Nephron (organoid): ENCODE measurements around the gene DMC1.
A peak's percentile ranks its signal among the peaks of the same experiment; 100 is the strongest.

Experiments
- H3K27ac Mint-ChIP-seq, 3 experiments: 2 replicates each; pipeline ENCODE4 v1.8.0; 2020; ENCODE audit warnings: mixed read lengths in 3 of 3, mild to moderate bottlenecking in 2 of 3, moderate library complexity in 1 of 3
- H3K27me3 Mint-ChIP-seq: 2 replicates; pipeline ENCODE4 v1.8.0; 2021; ENCODE audit warnings: low read depth, mild to moderate bottlenecking, moderate library complexity, mixed read lengths
- H3K36me3 Mint-ChIP-seq: 2 replicates; pipeline ENCODE4 v1.8.0; 2020; ENCODE audit warnings: low read depth, mixed read lengths
- H3K4me1 Mint-ChIP-seq: 2 replicates; pipeline ENCODE4 v1.8.0; 2020; ENCODE audit warnings: mixed read lengths
- H3K4me3 Mint-ChIP-seq, 3 experiments: 2 replicates each; pipeline ENCODE4 v1.8.0; 2020; ENCODE audit warnings: mild to moderate bottlenecking in 3 of 3, mixed read lengths in 3 of 3, moderate library complexity in 2 of 3
- H3K9me3 Mint-ChIP-seq: 2 replicates; pipeline ENCODE4 v1.8.0; 2020; ENCODE audit warnings: mixed read lengths
- TF ChIP-seq, protein P1 (sequence below), 3 experiments: fragments of 200-600 bp; sonication (generic); IDR thresholded peaks; one replicate each; pipeline ENCODE4 v1.5.0; 2021; ENCODE audit warnings: antibody characterized with exemption in 3 of 3; ENCODE audit not compliant: unreplicated experiment in 3 of 3

DMC1 gene

DNA sequence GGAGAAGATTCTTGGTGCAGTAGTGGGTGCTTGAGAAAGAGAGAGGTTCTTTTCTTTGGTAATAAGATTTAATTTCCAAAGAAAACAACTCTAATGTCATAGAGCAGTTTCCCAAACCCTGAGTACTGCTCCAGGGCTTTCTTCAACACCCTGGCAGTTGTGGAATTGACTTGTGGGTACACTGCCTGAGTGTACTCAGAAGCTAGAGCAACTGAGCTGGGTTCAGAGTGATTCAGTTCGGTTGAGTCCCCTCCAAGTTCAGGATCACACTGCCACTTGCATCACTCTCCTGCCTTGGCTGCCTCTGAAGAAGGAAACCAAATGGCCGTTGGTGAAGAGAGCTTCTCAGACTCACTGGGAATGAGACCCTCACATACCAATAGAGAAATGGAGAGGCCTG lies 5.3 kb downstream of the DMC1 start:
- H3K4me1 Mint-ChIP-seq, result peaks cover 31% of the 10 kb centered on the region
- TF ChIP-seq, protein P1, sequence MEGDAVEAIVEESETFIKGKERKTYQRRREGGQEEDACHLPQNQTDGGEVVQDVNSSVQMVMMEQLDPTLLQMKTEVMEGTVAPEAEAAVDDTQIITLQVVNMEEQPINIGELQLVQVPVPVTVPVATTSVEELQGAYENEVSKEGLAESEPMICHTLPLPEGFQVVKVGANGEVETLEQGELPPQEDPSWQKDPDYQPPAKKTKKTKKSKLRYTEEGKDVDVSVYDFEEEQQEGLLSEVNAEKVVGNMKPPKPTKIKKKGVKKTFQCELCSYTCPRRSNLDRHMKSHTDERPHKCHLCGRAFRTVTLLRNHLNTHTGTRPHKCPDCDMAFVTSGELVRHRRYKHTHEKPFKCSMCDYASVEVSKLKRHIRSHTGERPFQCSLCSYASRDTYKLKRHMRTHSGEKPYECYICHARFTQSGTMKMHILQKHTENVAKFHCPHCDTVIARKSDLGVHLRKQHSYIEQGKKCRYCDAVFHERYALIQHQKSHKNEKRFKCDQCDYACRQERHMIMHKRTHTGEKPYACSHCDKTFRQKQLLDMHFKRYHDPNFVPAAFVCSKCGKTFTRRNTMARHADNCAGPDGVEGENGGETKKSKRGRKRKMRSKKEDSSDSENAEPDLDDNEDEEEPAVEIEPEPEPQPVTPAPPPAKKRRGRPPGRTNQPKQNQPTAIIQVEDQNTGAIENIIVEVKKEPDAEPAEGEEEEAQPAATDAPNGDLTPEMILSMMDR (IDR thresholded peaks at IDR 0.05; ENCODE audit: unreplicated experiment in 3 of 3), result no peak
- no peak overlapping the region for H3K27ac Mint-ChIP-seq
- no peak overlapping the region for H3K4me3 Mint-ChIP-seq
- no peaks in the 10 kb centered on the region for H3K27me3 Mint-ChIP-seq
- H3K9me3 Mint-ChIP-seq, result no peaks in the 10 kb centered on the region
- no peaks in the 10 kb centered on the region for H3K36me3 Mint-ChIP-seq

DNA sequence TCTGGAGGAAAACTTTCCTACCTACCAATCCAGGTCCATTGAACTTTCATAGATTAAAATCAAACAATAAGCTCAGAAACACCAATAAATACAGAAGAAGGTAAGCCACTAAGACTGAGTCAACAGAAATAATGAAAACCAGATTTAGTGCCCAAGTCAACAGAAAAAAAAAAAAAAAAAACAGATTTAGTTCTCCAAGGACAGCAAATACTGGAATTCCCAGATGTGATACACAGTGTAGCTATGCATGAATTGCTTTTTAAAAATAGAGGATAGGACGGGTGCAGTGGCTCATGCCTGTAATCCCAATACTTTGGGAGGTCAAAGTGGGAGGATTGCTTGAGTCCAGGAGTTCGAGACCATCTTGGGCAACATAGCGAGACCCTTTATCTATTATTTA lies 15.7 kb downstream of the DMC1 start:
- Mint-ChIP-seq H3K4me1 (no peaks in the 10 kb centered on the region), H3K36me3 (no peaks in the 10 kb centered on the region), H3K27ac (no peak overlapping the region), H3K27me3 (no peaks in the 10 kb centered on the region), H3K9me3 (no peaks in the 10 kb centered on the region), H3K4me3 (no peak overlapping the region)
- TF ChIP-seq, protein P1 (IDR thresholded peaks at IDR 0.05; ENCODE audit: unreplicated experiment in 3 of 3), result no peak

DNA sequence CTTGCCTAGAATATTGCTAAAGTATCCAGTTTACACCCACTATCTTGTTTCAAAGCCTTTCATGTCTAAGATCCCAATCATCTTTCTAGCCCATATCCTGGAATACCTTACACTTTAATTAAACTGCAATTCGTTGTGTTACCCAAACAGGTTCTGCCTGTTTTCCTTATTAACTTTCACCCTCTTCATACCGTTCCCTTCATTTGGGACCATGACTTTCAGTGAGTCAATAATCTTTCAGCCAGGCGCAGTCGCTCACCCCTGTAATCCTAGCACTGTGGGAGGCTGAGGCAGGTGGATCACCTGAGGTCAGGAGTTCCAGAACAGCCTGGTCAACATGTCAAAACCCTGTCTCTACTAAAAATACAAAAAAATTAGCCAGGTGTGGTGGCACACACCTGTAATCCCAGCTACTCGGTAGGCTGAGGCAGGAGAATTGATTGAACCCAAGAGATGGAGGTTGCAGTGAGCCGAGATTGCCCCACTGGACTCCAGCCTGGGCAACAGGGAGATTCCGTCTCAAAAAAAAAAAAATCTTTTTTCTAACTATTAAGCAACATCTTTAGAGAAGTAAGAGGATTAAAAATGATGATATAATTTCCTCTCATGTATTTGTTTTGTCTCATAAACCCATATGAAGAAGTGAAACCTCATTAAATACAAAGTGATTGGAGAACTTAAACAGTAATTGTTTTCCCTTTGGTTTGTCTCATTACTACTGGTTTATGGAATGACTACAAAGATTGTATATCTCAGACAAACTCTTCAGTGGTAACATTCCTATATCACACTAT lies 20.7 kb downstream of the DMC1 start:
- Mint-ChIP-seq H3K36me3 (peaks cover under 1% of the 10 kb centered on the region), H3K9me3 (peaks cover 4% of the 10 kb centered on the region), H3K4me3 (no peak overlapping the region), H3K4me1 (peaks cover 5% of the 10 kb centered on the region), H3K27me3 (no peaks in the 10 kb centered on the region), H3K27ac (peak overlapping the region in 2 of 3 experiments; percentile 35 to 81)
- TF ChIP-seq, protein P1 (IDR thresholded peaks at IDR 0.05; ENCODE audit: unreplicated experiment in 3 of 3), result no peak

DNA sequence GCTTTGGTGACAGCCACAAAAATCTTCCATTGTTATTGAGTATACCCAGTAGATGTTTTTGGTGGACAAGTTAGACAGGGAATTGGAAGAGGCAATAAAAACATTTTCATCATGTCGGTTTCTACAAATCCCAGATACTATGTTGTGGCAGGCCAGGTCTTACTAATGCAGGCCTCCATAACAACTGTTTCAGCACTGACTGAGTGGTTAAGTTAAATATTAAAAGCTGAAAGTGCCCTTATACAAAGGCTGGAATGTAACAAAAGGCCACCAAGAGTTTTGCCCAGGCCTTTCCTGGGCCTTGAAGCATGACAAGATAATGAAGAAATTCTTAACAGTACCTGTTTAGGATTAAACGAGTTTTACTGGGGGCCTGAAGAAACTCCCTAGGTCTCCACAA lies 29.3 kb downstream of the DMC1 start:
- TF ChIP-seq, protein P1 (IDR thresholded peaks at IDR 0.05; ENCODE audit: unreplicated experiment in 3 of 3), result no peak
- Mint-ChIP-seq H3K27ac (peak overlapping the region; percentile 79 to 90 (median 82)), H3K9me3 (peaks cover 28% of the 10 kb centered on the region), H3K4me3 (no peak overlapping the region), H3K4me1 (no peaks in the 10 kb centered on the region), H3K27me3 (no peaks in the 10 kb centered on the region), H3K36me3 (peaks cover 23% of the 10 kb centered on the region)

DNA sequence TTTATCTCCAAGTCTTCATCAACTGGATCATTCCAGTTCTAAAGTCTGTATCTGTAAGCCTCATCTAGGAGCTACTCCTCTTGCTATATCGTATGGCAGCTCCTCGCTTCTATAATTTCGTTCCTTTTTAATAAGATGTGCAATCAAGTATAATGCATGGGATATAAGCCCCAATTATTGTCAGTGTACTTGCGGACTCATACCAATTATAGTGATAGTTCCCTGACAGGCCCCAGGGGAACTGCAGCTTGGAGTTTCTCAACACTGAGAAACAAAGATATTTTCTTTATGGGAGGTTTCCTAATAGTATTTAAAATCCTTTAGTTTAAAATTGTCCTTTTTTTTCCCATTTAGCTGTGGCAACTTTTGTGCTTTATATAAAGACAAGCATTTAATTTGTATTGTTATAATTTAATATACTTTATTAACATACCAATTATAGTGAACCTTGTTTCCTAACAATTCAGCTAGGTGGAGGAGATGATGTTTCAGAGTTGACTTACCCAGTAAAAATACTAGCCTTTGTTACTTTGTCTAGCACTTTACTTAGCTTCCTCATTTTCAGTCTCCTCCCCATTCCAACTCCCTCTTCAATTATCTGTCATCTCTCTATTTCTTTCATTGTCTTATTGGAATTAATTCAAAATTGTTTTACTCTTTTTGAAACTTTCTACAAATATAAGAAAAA lies 38.6 kb downstream of the DMC1 start:
- Mint-ChIP-seq H3K36me3 (no peaks in the 10 kb centered on the region), H3K4me3 (no peak overlapping the region), H3K27me3 (no peaks in the 10 kb centered on the region), H3K27ac (no peak overlapping the region), H3K9me3 (no peaks in the 10 kb centered on the region), H3K4me1 (no peaks in the 10 kb centered on the region)
- TF ChIP-seq, protein P1 (IDR thresholded peaks at IDR 0.05; ENCODE audit: unreplicated experiment in 3 of 3), result no peak
